Stimulated activated CD4-positive, alpha-beta T cell treated with anti-CD3 and anti-CD28 coated beads, Interleukin-4, amount 100 ng/mL, for 4 hours (primary cell): Measurements from ENCODE around the gene GRB14.

Source experiments
- DNase-seq, 2 experiments: peaks; one replicate each; pipeline ENCODE4 v3.0.0-alpha.2; 2020

GRB14 gene

DNA sequence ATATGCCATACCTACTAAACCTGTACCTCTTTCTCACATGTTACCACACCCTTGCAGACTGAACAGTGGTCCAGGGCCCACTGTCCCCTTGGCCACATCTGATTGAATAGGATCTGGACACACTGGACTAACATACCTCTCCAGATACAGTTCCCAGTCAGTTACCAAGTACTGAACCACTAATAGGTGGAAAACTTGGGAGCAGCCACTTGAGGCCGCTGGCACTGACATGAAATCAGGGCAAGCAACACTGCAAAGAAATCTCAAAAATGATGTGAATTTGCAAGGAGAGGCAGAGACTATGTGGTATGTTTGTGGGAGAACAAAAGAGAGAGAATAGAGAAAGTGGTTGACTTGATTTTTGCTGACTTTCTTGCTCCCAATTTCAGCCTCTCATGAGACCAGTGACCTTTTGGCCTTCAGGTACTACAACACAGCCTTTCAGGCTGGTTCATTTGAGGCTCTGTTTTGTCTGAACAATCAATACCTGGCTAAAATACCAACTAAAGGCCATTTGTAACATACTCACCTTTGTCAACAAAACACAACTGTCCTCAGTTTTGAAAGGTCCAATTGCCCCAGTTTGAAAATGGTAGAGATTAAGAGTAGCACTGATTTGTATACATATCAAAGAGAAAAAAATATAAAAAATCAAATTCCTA, 7.8 kb downstream of the GRB14 start:
- no peak for DNase-seq

DNA sequence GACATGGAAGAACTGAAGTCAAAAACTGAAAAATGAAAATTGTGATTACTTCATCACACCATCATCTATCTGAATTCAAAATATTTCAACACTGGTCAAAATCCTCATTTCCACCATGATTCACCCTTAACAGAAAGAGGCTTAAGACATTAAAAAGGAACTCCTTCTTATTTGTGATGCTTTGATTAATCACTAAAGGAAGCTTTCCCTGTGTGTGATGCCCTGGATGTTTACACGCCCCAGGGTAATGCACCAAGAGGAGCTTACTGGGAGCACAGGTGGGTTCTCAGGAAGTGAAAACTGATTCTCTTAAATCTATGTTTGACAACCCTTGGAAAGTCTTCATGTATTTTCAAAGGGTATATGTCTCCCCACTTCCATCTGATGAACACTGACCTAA, 11.5 kb downstream of the GRB14 start:
- DNase-seq, result no peak

DNA sequence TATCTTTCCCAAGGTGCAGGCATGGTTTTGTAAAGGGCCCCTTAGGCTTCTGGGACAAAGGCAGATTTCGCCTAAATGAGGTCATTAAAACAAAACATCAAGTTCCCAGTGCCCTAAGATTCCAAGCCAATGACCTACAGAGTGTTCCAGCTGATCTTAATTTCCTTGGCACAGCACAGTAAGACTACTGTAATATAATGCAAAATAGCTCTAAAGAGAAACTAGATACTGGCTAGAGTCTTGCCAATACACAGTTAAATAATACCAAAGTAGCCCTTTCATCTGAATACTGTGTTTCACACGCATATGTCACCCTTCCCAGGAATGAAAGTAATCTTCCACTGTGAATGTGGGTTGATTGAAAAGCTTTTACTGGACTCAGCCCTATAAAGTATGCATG, 14.7 kb downstream of the GRB14 start:
- DNase-seq, result no peak

DNA sequence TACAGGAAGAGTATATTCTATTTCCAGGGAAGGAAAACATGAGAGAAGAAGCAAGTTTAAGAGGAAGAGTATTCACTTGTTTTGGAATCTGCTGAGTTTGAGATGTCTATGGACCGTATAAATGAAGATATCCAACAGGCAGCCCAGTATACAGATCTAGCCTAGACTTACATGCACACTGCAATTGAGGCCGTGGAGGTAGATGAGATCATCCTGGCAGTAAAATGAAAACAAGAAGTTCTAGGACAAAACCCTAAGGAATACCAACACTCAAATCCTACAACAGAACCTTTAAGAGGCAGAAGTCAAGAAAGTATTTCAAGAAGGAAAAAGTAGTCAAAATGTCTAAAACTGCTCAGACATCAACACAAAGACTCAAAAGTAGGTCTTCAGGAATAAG, 16.0 kb downstream of the GRB14 start:
- DNase-seq, result no peak

DNA sequence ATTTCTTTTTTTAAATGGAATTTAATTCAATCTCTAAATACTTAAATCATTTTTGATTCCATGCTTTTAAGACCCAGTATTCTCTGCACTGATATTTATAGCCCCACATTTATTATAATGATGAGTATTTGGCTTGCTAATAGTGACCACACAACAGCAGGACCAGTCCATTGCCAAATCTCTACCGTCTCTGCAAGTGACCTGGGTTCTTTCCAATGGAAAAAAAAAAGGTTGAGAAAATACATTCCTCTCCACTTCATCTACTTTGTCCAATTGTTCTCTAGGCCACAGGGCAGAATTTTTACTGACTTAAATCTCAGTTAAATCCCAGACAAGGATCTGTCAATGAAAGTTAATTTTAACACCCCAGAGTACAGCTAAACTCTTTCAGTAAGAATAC, 20.5 kb downstream of the GRB14 start:
- no peak for DNase-seq

DNA sequence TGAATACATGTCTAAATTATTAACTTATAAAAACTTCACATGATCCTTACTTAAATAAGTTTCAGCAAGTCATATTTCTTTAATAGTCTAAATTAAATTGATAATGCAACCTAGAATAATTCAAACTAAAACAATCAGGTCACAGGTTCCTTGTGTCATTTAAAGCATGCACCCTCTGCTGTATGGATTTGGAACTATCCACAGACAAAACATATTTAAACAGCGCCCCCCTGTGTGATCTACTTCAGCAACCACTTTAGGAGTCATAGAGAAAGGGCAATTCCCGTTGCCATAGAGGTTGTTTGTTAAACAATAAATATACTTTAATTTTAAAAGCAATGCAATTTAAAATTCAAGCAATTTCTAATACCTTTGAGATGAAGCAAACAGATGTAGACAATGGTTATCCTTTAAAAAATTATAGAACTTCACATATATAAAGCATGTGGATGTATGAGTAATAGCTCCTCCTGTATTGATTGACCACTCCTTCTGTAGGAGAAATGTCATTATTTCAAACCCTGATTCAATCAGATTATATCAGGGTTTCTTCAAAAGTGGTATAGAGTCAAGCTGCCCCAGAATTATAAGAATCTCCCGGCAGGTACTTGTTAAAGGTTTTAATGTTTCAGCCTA, 21.2 kb downstream of the GRB14 start:
- DNase-seq, result no peak

DNA sequence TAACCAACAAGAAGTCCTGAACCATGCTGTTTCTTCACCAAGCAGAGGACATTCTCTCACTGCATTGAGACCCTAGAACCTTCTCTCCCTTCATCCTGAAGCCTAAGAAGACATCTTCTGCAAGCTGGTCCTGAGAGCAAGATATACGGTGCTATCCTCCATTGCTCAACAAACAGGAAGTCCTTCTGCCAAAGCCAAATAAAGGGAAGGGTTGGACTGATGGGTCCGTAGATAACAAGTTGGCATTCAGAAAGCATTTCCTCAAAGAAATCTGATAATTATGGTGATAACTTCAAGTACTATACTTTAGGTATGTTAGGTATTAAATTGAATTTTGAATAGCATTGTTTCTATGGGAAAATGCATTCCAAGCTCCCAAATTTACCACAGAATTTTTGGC, 23.3 kb downstream of the GRB14 start:
- DNase-seq, result no peak

DNA sequence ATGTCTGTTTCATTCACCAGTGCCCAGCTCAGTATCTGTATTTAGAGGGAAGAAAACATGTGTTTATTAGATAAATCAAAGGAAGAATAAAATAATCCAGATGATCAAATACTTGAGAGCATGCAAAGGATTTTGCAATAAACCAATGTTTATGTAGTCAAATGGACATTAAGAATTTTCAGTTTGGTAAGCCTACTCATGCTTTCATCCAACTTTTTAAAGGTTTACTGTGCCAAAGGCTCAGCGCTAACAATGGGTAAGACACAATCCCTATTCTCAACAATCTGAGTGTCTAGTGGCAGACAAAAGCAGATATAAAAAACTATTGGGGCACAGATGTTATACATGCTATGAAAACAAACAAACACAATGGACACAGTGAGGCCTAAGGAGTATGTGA, 26.3 kb downstream of the GRB14 start:
- no peak for DNase-seq

DNA sequence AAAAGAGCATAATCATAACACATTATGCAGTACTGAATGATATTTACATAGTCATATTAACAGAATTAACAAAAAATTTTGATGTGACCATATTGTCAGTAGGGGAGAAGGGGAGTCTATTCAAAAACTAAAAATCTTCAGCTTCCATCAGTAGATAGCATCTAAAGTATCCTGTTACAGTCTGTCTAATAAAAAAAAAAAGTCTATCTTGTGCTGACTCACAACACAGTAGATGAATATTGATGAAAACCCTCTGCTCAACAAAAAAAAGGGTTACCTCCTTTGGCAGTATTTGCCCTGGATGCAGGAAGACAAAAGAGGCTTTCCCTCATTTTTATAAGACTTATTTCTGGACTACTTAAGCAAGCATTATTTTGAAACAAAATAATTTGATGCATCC, 27.3 kb downstream of the GRB14 start:
- no peak for DNase-seq

DNA sequence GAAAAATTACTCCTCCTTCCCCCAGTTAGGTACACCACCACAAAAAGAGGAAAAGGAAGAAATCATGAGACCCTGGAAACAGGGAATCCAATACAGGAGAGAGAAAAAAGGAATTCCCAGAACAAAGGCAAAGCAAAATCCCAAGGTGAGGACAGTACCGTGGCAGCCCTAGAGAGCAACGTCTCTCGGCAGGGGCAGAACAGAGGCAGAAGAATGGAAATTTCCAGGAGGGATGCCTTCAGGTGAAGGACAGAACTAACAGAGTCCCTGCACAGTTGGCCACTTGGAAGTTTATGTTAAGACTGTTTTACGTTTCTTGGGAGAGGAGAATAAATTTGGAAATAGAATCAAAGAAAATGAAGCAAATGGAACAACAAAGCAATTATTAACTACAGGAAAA, 27.7 kb downstream of the GRB14 start:
- DNase-seq, result no peak

DNA sequence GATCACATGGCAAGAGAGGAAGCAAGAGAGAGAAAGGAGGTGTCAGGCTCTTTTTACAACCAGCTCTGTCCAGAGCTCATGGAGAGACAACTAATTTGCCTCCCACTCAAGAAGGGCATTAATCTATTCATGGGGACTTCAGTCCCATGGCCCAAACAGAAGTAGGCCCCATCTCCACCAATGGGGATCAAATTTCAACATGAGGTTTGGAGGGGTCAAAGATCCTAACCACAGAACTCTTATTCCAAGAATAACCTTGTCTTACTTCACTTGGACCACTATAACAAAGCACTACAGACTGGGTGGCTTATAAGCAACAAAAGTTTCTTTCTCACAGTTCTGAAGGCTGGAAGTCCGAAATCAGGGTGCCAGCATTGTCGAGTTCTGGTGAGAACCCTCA, 31.8 kb downstream of the GRB14 start:
- DNase-seq, result no peak

DNA sequence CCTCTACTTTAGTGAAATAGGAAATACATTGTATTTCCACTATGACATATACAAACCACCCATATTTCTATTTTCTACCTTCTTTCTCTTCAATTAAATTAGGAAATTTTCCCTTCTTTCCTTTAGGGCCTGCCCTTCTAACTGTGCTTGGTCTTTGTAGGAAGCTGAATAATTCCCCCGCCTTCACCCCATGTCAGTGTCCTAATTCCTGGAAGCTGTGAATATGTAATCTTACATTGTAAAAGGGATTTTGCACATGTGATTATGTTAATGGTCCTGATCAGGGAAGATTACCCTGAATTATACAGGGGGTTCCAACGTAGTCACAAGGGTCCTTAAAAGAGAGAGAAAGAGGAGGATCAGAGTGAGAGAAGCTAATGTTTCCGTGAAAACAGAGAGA, 40.2 kb downstream of the GRB14 start:
- DNase-seq, result no peak

DNA sequence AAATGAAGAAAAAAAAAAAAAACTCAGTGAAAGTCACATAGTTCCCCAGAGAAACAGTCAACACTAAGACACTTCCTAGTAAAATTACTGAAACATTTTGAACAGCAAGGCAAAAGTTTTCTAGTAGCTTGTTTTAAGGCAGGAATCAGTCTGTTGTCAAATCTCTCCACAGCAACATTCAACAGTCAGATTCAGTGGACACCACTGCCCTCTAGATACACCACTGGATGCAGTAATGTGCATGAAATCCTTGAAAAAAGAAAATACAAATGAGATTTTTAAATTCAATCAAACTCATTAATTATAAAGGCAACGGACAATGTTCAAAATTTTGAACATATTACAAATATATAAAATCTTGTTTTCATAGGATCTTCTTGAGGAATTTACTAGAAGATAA, 46.4 kb downstream of the GRB14 start:
- no peak for DNase-seq

DNA sequence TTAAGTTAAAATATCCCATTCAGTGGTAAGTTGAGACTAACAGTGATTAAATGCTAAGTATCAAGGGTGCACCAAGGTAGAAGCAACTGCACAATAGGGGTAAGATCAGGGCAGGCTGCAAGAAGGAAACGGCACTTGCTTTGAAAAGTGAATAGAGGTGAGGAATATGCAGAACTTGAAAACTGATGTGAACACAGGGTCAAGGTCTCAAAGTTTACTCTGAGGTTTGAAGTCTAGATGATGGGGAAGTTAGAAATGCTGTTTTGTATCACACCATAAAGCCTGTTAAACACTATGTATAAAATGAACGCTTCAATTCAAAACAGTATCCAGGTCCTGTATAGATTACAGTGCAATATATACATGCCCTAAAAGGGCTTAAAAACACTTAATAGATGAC, 50.8 kb downstream of the GRB14 start:
- DNase-seq, result no peak

DNA sequence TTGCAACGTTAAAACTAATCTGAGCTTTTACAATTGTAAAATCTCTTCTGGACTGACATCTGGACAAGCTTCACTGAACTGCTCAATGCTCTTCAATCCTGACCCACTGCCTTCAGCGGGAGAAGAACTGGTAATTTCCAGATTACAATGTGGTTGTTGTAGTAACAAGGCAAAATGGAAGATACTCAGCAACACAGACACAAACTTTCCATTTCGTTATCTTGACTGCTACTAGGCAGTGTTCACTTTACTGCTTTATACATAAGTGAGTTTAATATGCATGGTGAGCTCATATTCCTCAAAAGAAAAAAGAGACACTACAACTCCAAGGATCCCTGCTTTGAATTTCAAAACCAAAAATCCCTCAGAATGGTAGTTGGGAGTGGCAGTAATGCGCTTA, 51.9 kb downstream of the GRB14 start:
- no peak for DNase-seq

DNA sequence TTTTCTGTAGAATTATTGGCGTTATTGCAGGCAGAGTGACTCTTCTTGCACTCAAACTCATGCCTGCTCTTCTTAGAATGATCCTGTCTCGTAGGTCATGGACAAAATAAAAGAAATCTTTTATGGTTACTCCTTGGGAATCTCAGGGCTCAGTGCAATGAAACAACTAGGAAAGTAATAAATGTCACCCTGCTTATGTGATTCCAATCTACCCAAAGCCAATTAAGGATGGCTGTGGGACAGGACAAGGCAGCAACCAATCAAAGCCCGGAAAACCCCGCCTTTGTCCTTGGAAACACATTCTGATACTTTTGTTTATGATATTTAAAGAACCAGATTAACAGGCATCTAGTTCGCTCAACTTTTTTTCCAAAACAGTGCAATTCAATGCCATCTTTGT, 53.0 kb downstream of the GRB14 start:
- no peak for DNase-seq

DNA sequence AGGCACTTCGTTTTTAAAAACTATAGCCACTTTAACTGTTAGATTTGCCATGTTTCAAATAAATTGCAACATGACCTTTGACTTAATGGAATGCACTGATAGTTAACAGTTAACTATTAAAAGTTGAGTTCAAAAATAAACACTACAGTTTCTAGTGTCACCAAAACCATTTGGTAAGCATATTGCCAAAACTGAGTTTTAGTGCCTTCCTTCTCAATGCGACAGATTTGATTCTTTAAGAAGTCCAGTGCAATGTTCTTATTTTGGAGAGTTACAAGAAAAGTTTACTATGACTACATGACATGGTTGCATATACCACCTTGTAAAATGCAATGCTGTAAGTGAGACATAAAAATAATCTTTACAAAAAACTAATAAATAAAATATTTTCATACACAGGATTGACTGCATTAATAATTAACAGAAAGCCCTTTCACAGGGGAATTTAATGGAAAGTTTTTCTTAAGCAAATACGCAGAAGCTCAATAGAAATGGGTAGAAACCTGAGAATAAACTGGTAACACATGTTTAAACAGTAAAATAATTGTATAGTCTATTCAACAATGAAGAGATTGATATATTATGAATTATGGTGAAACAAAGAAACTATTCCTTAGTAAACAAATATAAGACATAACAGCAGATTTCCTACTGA, 53.8 kb downstream of the GRB14 start:
- no peak for DNase-seq

DNA sequence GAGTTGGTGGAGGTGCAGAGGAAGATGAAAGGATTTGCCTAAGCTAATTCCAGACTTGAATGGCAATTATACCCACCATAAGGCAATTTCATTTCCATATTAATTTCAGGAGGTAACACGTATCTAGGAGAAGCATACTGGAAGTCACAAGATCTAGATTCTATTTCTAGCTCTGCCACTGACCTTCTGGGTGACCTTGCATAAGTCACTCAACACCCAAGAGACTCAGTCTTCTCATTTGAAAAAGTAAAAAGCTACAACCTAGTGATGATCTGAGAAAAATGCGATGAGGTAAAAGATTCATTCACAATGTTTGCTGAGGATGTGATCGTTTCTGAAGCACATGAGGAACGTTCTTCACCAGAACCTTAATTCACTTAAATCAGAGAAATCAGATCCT, 55.9 kb downstream of the GRB14 start:
- DNase-seq, result no peak

DNA sequence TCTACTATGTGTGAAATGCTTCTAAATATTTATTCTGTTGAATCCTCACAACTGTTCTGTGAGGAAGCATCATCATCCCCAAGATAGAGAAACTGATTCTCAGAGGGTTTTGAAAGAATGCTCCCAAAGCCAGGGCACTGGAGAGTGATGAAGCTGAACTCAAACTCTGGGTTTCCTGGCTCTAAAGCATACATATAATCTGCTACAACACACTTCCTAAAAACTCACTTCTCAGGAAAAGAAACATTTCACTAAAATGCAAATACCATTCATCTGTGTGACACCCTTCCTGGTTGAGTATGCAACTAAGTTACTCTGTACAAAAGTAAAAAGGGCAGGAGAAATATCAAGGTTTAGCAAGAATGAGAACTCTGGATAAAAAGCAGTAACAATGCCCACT, 58.6 kb downstream of the GRB14 start:
- DNase-seq, result no peak

DNA sequence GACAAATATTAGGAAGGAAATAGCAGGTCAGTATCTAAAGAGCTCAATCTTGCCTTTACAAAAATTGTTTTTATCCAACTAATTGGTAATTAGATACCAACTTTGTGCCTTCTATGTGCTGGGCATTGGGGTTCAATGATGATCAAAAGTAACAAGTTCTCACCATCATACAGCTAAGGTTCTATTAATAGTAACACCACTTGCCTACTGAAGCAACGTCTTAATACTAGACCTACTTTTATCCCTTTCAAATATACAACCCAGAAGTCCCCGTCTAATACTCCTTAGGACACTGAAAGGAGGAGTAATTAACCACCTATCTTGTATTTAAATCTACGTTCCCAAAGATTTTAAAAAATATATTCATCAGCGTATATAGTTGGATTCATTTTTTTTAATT, 59.3 kb downstream of the GRB14 start:
- DNase-seq, result no peak

DNA sequence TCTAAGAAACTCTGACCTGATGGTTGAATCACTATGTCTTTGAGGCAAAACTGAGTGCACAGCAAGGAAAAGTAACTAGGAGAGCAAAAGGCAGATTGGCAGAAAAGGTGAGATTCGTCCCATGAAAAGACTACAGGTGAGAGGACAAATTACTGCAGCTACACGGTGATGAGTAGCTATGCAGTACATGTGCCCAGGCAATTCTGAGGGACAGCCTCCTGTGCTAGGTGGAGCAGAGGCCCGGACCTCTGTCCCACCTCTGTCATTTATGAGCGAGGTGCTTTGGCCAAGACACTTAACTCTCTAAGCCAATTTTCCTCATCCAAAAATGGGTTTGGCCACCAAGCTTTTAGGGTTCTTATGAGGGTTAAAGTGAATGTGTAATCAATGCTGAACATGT, 59.9 kb downstream of the GRB14 start:
- no peak for DNase-seq

DNA sequence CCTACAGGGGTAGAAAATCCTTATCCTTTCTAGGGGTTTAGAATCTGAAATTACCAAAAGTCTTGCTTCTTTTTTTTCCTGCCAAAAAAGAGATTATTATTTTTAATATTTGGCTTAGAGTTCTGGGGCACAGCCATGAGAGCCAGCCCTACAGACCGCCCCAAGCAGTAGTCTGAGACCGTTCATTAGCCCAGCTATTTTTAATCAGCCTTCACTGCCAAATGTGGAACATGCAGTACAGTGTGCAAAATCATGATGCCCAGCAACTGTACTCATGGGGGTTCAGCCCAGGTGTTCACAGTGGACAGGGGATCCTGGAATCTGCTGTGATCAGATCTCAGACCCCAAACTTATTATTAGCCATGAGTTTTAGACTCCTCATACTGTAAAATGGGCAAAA, 60.4 kb downstream of the GRB14 start:
- no peak for DNase-seq

DNA sequence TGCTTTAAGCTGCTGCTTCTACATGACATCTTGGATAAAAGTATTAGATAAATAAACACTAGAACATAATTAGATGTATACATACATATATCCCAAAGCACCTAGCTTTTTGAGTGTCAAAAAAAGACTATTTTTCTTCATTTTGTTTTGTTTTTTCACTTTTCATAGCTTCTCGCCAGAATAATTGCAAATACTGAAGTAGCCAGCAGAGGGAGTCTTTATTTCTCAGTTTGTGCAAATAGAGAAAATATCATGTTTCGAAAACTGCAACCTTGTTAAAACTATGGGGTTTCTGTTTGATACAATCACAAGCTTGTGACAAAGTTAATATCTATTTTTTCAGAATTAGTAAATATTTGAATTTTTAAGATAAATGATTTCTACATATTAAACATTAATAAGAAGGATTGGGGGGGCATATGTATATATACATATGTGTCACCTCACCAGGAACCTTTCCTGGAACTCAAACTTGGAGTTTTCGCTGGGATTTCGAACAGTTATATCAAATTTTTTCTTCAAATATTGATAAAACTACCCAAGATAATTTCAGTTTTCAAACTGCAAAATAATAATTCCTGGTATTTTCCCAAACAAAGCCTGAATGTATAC, 61.0 kb downstream of the GRB14 start:
- no peak for DNase-seq

DNA sequence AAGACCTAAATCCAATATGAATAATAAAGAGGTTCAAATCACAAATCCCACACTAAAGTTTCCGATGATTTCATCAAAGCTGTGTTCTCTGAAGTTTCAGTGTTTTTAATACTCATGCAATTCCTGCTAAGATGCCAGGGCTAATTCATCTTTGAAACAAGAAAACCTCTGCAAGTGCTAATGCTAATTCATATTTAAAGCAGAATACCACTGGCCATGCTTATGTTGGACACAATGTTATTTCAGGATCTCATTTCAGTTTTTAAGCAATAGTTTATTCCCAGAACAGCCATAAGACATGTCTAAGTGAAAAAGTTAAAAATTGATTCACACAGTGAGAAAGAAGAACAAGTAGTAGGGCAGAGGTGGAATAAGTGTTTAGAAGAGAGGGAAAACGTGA, 62.8 kb downstream of the GRB14 start:
- no peak for DNase-seq
